Cardiac muscle cell (in vitro differentiated cells and primary cell): ENCODE data around the gene ATE1. TPM values are rescaled to one million over a fixed set of nuclear protein-coding genes. Genes with fewer than 3 reads are reported as not detected.

Experiments
- DNase-seq, 2 donors: peaks; one replicate each; pipeline versions ENCODE4 v3.0.0 to v3.0.0-alpha.2; 2010 to 2017; ENCODE audit warnings: low read depth in 1 of 2, low spot score in 1 of 2
- H3K27ac ChIP-seq: fragments of 200-600 bp; sonication (generic); 2 replicates; pipeline ENCODE4 v1.5.1; 2016
- H3K27me3 ChIP-seq: fragments of 200-600 bp; sonication (generic); 2 replicates; pipeline ENCODE4 v1.6.0; 2016; ENCODE audit warnings: control low read depth
- H3K36me3 ChIP-seq: fragments of 200-600 bp; sonication (generic); 2 replicates; pipeline ENCODE4 v1.5.1; 2016; ENCODE audit warnings: control low read depth
- H3K4me1 ChIP-seq: fragments of 200-600 bp; sonication (generic); 2 replicates; pipeline ENCODE4 v1.8.1; 2017; ENCODE audit warnings: low read depth, mild to moderate bottlenecking, mixed run types
- H3K4me3 ChIP-seq: fragments of 200-600 bp; sonication (generic); 2 replicates; pipeline ENCODE4 v1.5.1; 2016; ENCODE audit warnings: mild to moderate bottlenecking
- H3K9me3 ChIP-seq: fragments of 200-600 bp; sonication (generic); 2 replicates; pipeline ENCODE4 v1.5.1; 2017; ENCODE audit warnings: low read depth, mild to moderate bottlenecking, control low read depth
- CTCF ChIP-seq: IDR thresholded peaks from 2 replicates; pipeline ENCODE4 v1.5.1; 2012; ENCODE audit warnings: low read depth, mild to moderate bottlenecking, low read length
- polyA plus RNA-seq: library from polyadenylated mRNA; unstranded; fragments of >200 nt; fragmentation: Nextera tagmentation; extraction: Ambion mirVana; gene quantifications from 2 replicates; pipeline ENCODE4 v1.2.1, GENCODE V29; 2016
- total RNA-seq: library from RNA; depleted of rRNA; stranded (reverse); fragments of >200 nt; gene quantifications from 2 replicates; pipeline ENCODE4 v1.2.3, GENCODE V29; 2016

Gene ATE1
- total and polyA plus RNA-seq, 2 experiments from 2014 or later: 18.4 to 21.4 TPM

- Histone ChIP-seq H3K4me1 (no peaks in the 10 kb centered on the region), H3K27ac (no peak overlapping the region), H3K36me3 (peaks cover 8% of the 10 kb centered on the region), H3K4me3 (no peak overlapping the region), H3K27me3 (no peaks in the 10 kb centered on the region), H3K9me3 (no peaks in the 10 kb centered on the region)
- no peak for TF ChIP-seq CTCF
- DNase-seq: no peak
Measured at GRCh38 chr10:121879476-121879875, 48.4 kb downstream of the ATE1 start.

- Histone ChIP-seq H3K27ac (no peak overlapping the region), H3K4me3 (no peak overlapping the region), H3K27me3 (no peaks in the 10 kb centered on the region), H3K36me3 (peaks cover 16% of the 10 kb centered on the region), H3K9me3 (no peaks in the 10 kb centered on the region), H3K4me1 (no peaks in the 10 kb centered on the region)
- TF ChIP-seq CTCF: no peak
- no peak for DNase-seq
Measured at GRCh38 chr10:121873236-121873635, 54.6 kb downstream of the ATE1 start.

GRCh38 chr10:121870413-121870812 is 57.4 kb downstream of the ATE1 start:
- no peak overlapping the region for H3K27ac ChIP-seq
- no peaks in the 10 kb centered on the region for H3K9me3 ChIP-seq
- no peak for TF ChIP-seq CTCF
- H3K4me3 ChIP-seq: no peak overlapping the region
- no peaks in the 10 kb centered on the region for H3K4me1 ChIP-seq
- H3K27me3 ChIP-seq: no peaks in the 10 kb centered on the region
- H3K36me3 ChIP-seq: peaks cover 18% of the 10 kb centered on the region
- DNase-seq: no peak

- Histone ChIP-seq H3K27me3 (no peaks in the 10 kb centered on the region), H3K36me3 (peaks cover 18% of the 10 kb centered on the region), H3K4me1 (no peaks in the 10 kb centered on the region), H3K27ac (no peak overlapping the region), H3K9me3 (no peaks in the 10 kb centered on the region), H3K4me3 (no peak overlapping the region)
- DNase-seq: no peak
- TF ChIP-seq CTCF: no peak
Measured at GRCh38 chr10:121865554-121865953, 62.3 kb downstream of the ATE1 start.

- Histone ChIP-seq H3K27me3 (no peaks in the 10 kb centered on the region), H3K4me3 (no peak overlapping the region), H3K4me1 (no peaks in the 10 kb centered on the region), H3K9me3 (no peaks in the 10 kb centered on the region), H3K36me3 (peaks cover 18% of the 10 kb centered on the region), H3K27ac (no peak overlapping the region)
- DNase-seq: peak in 1 of 2 donors; percentile 1
- no peak for TF ChIP-seq CTCF
Measured at GRCh38 chr10:121864653-121865052, 63.2 kb downstream of the ATE1 start.

- TF ChIP-seq CTCF: no peak
- Histone ChIP-seq H3K4me3 (no peak overlapping the region), H3K27me3 (no peaks in the 10 kb centered on the region), H3K27ac (no peak overlapping the region), H3K4me1 (no peaks in the 10 kb centered on the region), H3K9me3 (no peaks in the 10 kb centered on the region), H3K36me3 (peaks cover 15% of the 10 kb centered on the region)
- DNase-seq: no peak
Measured at GRCh38 chr10:121864168-121864567, 63.7 kb downstream of the ATE1 start.
